Measurements from ENCODE around the gene GNGT2.

Gene GNGT2

GRCh38 chr17:49210158-49211029, at the start of gene GNGT2, which contains the start of gene ABI3:
GNGT2 (minus strand) TSS chr17:49210574; CDS start chr17:49207422, 3,152 bp downstream.
ABI3 (plus strand) TSS chr17:49210707; CDS start chr17:49210725, 18 bp downstream.
- H3K4me3 ChIP-seq (replicated peaks; ENCODE audit: low read depth, low read length), result no peak within 1 kb of the TSS
- DNase-seq (ENCODE audit: low read depth), result peak; percentile 48
- no peak for TF ChIP-seq CTCF (IDR thresholded peaks at IDR 0.05; ENCODE audit: low read length, missing control alignments)

- no peak for DNase-seq (ENCODE audit: low read depth)
- peak overlapping the region; percentile 49 for H3K4me3 ChIP-seq (replicated peaks; ENCODE audit: low read depth, low read length)
- no peak for TF ChIP-seq CTCF (IDR thresholded peaks at IDR 0.05; ENCODE audit: low read length, missing control alignments)
Observed at GRCh38 chr17:49259663-49260010, 49.3 kb upstream of the GNGT2 start.

GRCh38 chr17:49258394-49258793, 48.0 kb upstream of the GNGT2 start:
- H3K4me3 ChIP-seq (replicated peaks; ENCODE audit: low read depth, low read length), result no peak overlapping the region
- DNase-seq (ENCODE audit: low read depth), result no peak
- TF ChIP-seq CTCF (IDR thresholded peaks at IDR 0.05; ENCODE audit: low read length, missing control alignments), result no peak

- DNase-seq (ENCODE audit: low read depth), result no peak
- no peak for TF ChIP-seq CTCF (IDR thresholded peaks at IDR 0.05; ENCODE audit: low read length, missing control alignments)
- no peak overlapping the region for H3K4me3 ChIP-seq (replicated peaks; ENCODE audit: low read depth, low read length)
Observed at GRCh38 chr17:49255125-49255524, 44.8 kb upstream of the GNGT2 start.

- no peak for TF ChIP-seq CTCF (IDR thresholded peaks at IDR 0.05; ENCODE audit: low read length, missing control alignments)
- H3K4me3 ChIP-seq (replicated peaks; ENCODE audit: low read depth, low read length), result no peak overlapping the region
- DNase-seq (ENCODE audit: low read depth), result no peak
Observed at GRCh38 chr17:49254066-49254465, 43.7 kb upstream of the GNGT2 start.

GRCh38 chr17:49252148-49252695, 41.8 kb upstream of the GNGT2 start:
- no peak overlapping the region for H3K4me3 ChIP-seq (replicated peaks; ENCODE audit: low read depth, low read length)
- TF ChIP-seq CTCF (IDR thresholded peaks at IDR 0.05; ENCODE audit: low read length, missing control alignments), result no peak
- DNase-seq (ENCODE audit: low read depth), result peak; percentile 58

Measured in fibroblast of pulmonary artery (primary cell).